ENCODE measurements around the gene GALNT17.

GRCh38 chr7:71665716-71666115 lies 533.8 kb downstream of the GALNT17 start:
- no peak for TF ChIP-seq POLR2A (IDR thresholded peaks at IDR 0.05)
- TF ChIP-seq, protein P1, sequence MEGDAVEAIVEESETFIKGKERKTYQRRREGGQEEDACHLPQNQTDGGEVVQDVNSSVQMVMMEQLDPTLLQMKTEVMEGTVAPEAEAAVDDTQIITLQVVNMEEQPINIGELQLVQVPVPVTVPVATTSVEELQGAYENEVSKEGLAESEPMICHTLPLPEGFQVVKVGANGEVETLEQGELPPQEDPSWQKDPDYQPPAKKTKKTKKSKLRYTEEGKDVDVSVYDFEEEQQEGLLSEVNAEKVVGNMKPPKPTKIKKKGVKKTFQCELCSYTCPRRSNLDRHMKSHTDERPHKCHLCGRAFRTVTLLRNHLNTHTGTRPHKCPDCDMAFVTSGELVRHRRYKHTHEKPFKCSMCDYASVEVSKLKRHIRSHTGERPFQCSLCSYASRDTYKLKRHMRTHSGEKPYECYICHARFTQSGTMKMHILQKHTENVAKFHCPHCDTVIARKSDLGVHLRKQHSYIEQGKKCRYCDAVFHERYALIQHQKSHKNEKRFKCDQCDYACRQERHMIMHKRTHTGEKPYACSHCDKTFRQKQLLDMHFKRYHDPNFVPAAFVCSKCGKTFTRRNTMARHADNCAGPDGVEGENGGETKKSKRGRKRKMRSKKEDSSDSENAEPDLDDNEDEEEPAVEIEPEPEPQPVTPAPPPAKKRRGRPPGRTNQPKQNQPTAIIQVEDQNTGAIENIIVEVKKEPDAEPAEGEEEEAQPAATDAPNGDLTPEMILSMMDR (IDR thresholded peaks at IDR 0.05): no peak

Data from uterus (tissue), 2 donors.